Skin of body (tissue), 2 donors: ENCODE results near the gene ARRDC2. TPM values are rescaled to one million over a fixed set of nuclear protein-coding genes. Genes with fewer than 3 reads are reported as not detected.
"Not testable (repeated sequence)": the region's sequence is repeated elsewhere in the genome, so short reads cannot be mapped to it uniquely, and the experiment has no call there.

Experiments
- DNase-seq: peaks from one replicate; lab custom pipeline; 2025; lab: John Stamatoyannopoulos, UW
- total RNA-seq: library from RNA; depleted of rRNA; stranded (reverse); fragments of >200 nt; gene quantifications from one replicate; pipeline ENCODE4 v1.2.3, GENCODE V29; 2014

Gene ARRDC2
- 10.7 TPM for total RNA-seq

DNA sequence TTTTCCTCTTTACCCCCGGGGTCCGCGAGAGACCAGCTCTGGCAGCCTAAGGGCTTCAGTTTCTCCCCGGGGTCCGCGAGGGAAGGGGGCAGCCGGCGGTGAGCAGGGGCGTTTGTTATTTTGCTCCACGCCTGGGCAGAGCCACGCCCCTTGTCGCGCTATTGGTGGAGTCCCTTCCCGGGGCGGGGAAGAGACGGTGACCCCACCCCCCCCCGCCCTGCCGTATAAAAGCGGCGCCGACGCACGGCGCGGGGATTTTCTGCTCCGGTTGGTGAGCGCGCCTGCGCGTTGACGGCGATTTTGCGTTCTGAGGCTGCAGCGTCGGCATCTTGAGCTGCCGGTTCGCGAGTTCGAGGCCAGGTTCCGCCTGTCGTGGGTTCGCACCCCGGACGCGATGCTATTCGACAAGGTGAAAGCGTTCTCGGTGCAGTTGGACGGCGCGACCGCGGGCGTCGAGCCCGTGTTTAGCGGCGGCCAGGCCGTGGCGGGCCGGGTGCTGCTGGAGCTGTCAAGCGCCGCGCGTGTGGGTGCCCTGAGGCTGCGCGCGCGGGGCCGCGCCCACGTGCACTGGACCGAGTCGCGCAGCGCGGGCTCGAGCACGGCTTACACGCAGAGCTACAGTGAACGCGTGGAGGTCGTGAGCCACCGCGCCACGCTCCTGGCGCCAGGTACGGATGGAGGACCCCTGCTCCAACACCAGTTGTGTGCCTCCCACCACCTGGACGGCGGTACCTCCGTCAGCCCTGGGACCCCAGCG is at the start of gene ARRDC2:
TSS of gene ARRDC2 (plus strand) at position 254 of the 757 bp plus-strand sequence. CDS start at position 395, 141 bp downstream.
- peak; percentile 82 for DNase-seq

DNA sequence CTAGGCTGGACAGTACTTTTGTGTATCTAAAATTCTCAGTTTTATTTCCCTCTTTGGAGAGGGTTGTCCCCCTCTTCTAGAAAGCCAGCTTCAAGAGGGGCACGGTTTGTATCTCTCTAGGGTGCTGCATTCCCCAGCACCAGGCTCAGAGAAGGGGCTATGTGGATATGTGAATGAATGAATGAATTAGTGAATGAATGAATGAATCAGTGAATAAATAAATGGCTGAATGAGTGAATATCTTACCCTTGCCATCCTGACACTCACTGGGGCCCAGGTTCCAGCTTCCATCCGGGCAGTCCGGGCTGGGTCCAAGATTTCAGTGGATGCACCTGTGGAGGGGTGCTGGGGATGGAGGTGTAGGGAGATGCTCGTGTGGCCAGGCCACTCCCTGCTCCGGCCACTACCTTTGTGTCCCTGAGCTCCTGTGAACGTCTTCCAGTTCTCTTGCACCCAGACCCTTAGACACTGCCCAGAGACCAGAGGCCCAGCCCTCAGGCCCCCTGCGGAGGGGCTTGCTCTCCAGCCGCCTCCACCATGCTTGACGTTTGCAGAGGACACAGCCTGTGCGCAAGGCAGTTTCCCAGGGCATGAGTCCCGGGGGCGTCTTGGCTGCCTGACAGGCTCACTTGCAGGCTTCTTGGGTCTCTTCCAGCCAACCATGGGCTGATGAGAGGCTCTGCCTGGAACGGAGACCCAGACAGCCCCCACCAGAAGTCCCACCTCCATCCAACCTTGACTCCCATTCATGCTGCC is 43.9 kb upstream of the ARRDC2 start:
- no peak for DNase-seq

DNA sequence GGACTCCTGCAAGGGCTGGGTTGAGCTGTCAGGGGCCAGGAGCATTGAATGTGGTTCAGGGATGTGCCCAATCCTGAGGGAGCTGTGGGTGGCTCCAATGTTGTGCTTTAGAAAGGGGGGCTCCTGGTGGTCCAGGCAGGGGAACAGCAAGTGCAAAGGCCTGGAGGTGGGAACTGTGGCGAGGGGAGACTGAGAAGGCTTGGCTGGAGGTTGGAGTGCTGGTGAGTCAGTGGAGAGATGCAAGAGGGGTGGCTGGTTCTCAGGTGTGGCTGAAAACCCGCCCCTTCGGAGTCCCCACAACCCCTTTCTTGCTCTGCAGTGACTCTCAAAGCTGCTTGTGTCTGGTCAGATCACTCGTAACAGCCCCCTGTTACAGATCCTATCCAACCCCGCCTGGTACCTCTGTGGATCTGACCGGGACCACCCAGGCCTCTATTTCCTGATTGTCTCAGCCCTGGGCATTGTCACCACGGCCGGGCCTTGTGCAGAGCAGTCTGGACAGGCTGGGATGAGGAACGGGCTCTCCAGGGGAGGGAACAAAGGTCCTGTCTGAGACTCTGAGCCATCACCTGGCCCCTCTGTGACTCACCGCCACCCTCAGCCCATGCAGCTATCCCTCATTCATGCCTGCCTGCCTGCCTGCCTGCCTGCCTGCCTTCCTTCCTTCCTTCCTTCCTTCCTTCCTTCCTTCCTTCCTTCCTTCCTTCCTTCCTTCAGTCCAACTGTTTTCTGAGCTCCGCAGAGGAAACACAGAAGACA is 42.4 kb upstream of the ARRDC2 start:
- no peak for DNase-seq

DNA sequence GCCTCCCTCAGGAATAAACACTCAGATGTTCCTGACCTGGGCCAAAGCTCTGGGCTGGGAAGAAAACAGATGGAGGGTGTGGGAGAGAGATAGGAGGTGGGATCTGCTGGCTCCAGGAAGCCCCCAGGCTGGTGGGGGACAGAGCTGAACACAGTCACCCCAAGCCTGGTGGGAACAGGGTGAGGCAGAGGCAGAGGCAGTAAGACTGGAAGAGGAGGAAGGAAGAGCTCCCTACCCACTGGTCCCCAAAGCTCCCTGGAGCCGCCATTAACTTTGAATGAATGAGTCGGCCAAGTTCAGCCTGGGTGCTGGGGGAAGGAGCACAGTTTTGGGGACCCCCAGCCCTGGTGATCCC is 41.9 kb upstream of the ARRDC2 start:
- DNase-seq, result no peak

DNA sequence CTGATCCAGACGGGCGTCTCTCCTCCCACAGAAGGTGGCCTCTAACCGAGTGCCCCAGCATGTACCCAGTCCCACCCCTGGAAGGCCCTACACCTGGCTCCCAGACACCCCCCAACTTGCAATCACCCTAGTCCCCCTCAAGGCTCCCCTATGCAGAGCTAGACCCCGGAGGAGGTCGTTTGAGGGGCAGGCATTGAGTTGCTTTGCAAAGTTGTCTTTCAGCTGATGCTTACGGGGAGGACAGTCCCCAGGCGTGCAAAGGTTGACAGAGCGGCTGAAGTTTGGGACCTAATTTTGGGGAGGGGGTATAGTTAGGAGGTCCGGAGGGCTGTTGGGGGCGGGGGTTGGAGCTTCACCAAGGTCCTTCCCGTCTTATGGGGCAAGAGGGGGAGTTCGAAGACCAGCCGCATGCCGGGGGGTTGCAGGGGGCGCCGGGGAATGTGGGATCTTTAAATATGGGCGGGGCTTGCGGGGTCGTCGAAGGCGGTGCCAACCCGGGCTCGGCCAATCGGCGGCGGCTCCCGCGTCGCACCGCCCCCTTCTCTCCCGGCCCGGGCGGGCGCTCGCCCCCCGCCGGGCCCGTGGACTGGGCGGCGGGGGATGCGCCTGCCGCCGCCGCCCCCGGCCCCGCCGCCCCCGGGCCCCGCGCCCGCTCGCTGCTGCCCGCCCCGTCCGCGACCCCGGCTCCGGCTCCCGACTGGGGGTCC is 41.3 kb upstream of the ARRDC2 start, which contains the start of gene KCNN1:
TSS of gene KCNN1 (plus strand) at position 558 of the 707 bp plus-strand sequence. CDS start 6,782 bp downstream, outside the sequence.
- no peak for DNase-seq

DNA sequence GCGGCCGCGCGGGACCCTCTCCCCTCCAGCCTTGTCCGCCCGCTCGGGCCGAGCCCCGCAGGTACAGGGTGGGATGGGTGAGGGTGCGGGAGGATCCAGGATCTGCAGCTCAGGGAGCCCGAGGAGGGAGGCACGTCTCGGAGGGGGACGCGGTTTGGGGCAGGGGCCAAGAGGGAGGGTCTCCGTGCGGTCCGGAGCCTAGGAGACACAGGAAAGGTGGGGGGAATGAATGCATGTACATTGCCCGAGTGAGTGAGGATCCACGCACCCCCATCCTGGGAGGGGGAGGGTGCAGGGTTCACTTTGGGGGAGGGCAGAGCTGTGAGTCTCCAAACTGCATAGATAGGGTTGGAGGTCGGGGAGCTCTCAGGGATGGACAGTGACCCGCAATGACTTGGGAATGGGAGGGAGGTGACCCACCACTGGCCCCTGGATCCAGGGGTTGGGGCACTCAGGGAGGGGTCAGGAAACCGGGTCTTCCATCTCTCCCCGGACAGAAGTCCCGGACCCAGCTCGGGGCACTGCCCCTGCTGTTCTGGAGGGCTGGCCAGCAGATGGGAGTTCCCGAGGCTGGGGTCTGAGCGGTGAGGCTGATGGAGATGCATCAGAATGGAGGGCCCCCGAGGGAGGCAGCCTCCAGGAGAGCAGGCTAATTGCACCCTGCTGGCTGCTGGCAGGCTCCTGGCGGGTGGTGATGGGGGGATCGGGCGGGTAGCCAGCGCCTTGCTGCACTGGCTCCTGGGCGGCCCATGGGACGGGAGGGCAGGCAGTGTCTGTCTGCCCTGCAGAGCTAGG is 40.5 kb upstream of the ARRDC2 start:
- no peak for DNase-seq

DNA sequence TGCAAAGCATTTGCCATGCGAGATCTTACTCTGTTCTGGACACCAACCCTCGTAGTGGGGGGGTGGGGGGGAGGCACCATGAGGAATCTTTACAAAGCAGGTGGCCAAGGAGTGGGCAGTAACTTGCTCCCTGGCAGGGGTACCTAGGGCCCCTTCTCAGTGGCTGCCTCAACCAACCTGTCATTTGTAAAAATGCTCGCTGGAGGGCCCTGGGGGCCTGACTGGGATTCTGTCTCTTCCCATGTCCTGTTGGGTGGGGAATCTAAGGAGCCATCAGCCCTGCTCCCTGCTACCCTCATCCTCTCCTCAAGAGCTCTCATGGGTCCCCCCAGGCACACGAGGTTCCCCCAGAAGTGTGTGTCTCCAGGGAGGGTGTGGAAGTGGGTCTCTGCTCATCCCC is 39.6 kb upstream of the ARRDC2 start:
- no peak for DNase-seq

DNA sequence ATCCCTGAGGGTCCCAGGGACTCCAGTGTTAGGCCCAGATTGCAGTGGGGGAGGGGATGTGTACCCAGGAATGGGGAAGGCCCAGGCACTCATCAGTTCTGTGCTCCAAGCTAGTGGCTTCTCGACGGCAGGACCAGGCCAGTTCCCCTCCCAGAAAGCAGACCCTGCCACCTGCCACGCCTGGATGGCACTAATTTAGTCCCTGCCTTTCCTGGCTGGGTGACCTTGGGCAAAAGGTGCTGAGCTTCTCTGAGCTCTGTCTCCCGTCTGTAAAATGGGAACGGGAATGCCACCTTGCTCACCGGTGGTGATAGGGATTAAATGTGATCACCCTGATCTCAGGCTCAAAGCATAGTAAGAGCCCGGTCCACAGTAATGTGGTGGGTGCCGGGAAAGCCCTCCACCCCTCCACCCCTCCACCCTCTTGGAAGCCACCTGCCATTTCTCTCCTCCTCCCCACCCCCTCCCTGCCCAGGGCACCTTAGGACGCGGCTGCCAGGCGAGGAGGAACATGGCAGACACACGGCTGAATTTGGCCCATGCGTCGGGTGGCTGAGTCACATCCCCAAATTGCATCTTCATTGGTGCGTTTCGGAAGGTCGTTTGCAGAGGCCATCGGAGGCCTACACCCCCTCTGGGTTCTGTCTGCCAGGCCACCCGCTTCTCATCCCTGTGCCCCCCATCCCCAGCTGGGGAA is 38.7 kb upstream of the ARRDC2 start:
- no peak for DNase-seq

DNA sequence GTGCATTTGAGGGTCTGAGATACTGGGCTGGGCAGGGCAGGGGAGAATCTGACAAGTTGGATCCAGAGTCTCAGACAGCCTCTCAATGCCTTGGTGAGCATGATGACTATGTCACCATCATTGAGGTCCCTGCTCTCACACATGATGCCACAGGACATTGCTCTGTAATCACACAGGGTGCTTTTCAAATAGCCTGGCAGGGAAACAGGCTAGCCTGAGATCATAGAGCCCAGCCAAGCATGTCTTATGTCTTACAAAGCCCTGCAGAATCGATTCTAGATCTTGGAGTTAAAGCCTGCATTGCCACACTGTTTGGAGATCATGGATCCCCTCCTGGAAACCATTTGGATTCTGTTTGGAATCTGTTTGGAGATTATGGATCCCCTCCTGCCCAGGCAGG is 35.7 kb upstream of the ARRDC2 start:
- DNase-seq, result no peak

DNA sequence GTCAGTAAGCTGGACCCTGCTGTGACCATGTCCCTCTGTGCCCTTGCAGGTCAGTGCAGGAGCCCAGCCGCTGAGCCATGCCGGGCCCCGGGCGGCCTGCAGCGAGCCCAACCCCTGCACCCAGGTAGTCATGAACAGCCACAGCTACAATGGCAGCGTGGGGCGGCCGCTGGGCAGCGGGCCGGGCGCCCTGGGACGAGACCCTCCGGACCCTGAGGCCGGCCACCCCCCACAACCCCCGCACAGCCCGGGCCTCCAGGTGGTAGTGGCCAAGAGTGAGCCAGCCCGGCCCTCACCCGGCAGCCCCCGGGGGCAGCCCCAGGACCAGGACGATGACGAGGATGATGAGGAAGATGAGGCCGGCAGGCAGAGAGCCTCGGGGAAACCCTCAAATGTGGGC is 34.2 kb upstream of the ARRDC2 start:
- DNase-seq, result no peak

DNA sequence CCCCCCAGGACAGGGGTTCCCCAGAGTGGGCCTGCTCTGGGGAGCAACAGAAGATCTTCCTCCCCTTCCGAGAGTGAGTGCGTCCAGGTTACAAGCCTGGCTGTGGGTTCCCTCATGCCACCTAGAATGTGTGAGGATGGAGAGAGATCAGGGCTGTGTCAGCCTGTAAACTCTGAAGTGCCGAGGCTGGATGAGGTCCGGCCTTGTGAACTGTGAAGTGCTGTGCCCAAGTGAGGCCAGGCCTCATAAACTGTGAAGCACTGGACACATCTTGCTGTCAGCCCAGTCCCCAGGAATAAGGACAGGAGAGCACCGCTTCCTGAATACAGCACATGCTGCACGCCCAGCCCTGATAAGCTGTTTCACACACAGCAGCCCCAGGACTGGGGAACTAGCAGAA is 33.4 kb upstream of the ARRDC2 start:
- DNase-seq, result no peak

DNA sequence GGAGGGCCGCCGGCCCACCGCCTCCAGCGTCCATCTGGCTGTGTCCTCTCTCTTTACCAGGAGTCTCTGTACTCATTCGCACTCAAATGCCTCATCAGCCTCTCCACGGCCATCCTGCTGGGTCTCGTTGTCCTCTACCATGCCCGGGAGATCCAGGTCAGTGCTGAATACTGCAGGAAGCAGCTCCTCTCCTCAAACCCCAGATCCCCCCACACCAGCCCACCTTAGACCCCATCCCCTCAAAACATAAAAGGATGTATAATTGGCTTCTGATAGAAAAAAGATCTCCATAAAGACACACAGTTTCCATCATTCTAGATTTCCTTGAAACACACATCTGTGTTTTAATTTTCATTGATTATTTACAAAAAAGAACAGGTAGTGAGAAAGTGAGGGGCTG is 32.9 kb upstream of the ARRDC2 start:
- DNase-seq, result no peak

DNA sequence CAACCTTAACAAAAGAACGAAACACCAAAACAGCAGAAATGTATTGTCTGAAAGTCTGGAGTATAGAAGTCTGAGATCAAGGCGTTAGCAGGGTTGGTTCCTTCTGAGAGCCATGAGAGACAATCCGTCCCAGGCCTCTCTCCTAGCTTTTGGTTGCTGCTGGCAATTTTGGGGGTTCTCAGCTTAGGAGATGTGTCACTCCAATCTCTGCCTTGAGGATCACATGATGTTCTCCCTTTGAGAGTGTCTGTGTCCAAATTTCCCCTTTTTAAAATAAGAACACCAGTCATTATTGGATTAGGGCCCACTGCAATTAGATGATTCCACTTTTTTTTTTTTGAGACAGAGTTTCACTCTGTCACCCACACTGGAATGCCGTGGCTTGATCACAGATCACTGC is 30.9 kb upstream of the ARRDC2 start:
- DNase-seq, result no peak

DNA sequence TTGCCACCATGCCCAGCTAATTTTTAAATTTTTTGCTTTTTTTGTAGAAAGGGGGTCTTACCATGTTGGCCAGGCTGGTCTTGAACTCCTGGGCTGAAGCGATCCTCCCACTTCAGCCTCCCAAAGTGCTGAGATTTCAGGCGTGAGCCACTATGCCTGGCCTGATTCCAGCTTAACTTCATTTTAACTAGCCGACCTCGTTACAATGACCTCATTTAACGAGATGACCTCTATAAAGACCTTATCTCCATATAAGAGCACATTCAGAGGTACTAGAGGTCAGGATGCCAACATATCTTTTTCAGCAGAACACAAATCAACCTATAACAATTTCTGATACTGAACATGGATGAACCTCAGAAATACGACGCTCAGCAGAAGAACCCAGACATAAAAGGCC is 30.5 kb upstream of the ARRDC2 start:
- no peak for DNase-seq

DNA sequence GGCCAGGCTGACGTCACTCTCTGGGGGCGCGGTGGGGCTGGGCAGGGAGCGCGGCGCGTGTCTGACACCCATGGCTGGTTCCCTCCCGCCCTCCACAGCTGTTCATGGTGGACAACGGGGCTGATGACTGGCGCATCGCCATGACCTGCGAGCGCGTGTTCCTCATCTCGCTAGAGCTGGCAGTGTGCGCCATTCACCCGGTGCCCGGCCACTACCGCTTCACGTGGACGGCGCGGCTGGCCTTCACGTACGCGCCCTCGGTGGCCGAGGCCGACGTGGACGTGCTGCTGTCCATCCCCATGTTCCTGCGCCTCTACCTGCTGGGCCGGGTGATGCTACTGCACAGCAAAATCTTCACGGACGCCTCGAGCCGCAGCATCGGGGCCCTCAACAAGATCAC is 26.4 kb upstream of the ARRDC2 start:
- DNase-seq, result no peak

DNA sequence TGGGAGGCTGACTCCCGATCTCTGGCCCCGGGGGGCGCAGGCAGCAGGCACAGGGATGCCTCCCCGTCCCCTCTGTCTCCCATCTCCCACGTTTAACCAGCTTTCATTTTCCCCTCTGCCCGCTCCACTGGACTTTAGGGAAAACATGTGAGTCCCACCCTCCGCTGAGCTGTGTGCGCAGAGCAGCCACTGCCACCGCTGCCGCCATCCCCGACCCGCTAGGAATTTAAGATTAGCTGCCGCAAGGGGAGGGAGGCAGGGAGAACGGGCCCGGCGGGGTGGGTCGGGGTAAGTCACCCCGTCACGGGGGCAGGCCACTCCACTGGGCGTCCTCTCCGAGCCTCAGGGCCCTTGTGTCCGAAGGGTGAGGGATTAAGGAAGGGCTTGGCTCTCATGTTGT is 25.5 kb upstream of the ARRDC2 start:
- DNase-seq, result no peak

DNA sequence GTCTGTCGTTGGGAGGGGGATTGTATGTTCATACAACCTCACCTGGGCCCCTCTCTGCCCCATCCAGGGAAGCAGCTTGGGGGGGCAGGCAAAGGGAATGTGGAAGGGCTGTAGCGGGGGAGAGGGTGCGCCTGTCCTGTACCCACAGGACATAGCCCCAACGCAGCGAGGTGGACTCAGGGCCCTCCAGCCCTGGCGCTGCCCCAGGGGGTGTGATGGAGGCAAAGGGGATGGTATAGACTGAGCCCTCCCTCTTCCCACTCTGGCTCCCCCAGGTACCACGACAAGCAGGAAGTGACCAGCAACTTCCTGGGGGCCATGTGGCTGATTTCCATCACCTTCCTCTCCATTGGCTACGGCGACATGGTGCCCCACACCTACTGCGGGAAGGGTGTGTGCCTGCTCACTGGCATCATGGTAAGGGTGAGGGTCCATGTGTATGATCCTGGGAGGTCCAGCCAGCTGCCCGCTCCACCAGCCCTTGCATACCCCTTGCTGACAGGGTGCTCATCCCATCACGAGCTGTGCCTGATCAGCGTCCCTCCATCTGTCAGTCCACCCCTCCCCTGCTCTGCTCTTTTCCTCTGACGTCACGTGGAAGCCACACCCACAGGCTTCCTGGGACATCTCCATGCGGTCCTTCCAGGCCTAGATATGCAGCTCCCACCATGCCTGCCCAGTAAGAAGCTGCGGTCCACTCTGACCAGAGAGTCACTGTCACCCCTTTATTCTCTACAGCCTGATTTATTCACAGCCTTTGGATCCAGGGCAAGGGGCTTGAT is 22.7 kb upstream of the ARRDC2 start:
- DNase-seq, result no peak

DNA sequence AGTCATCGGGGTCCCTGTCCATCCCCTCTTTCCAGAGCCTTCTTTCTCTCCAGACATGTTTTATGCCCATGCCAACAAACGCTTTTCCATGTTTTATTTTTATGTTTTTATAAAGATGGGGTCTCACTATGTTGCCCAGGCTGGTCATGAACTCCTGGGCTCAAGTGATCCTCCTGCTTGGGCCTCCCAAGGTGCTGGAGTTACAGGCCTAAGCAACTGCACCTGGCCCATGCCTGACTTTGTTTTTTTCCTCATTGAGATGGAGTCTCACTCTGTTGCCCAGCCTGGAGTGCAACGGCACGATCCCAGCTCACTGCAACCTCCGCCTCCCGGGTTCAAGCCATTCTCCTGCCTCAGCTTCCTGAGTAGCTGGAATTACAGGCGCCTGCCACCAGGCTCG is 21.4 kb upstream of the ARRDC2 start:
- not testable (repeated sequence) for DNase-seq

DNA sequence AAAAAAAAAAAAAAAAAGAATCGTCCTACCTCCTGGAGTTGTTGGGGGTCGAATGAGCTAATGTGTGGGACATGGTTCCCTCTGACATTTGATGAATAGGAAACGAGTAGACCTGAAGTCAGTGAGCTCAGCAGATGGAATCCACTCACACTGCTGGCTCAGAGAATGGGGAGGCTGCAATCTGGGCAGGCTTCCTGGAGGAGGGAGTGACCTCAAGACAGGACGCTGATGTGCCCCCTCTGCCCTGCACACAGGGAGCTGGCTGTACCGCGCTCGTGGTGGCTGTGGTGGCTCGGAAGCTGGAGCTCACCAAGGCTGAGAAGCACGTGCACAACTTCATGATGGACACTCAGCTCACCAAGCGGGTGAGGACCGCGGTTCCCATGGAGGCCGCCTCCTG is 19.8 kb upstream of the ARRDC2 start:
- DNase-seq, result no peak
